H9 (cell line): ENCODE measurements around the gene CD2AP. TPM values are rescaled to one million over a fixed set of nuclear protein-coding genes. Genes with fewer than 3 reads are reported as not detected.

Source experiments
- DNase-seq: peaks from one replicate; pipeline ENCODE4 v3.0.0-alpha.2; 2017
- H2AFZ ChIP-seq: one replicate; pipeline ENCODE4 v1.6.1; 2013; ENCODE audit warnings: mild to moderate bottlenecking, low read length, control low read depth, moderate library complexity
- H2AK5ac ChIP-seq: 2 replicates; pipeline ENCODE4 v1.6.1; 2013; ENCODE audit warnings: low read length, control low read depth, mixed read lengths; ENCODE audit not compliant: insufficient read length
- H2BK120ac ChIP-seq: one replicate; pipeline ENCODE4 v1.6.1; 2013; ENCODE audit warnings: low read depth, mild to moderate bottlenecking, low read length, control low read depth, inconsistent platforms; ENCODE audit not compliant: poor library complexity, severe bottlenecking
- H2BK12ac ChIP-seq: 2 replicates; pipeline ENCODE4 v1.6.1; 2013; ENCODE audit warnings: low read length, control low read depth, mixed read lengths, low read depth; ENCODE audit not compliant: insufficient read length
- H2BK15ac ChIP-seq: 2 replicates; pipeline ENCODE4 v1.6.1; 2013; ENCODE audit warnings: low read depth, low read length, control low read depth
- H2BK20ac ChIP-seq: one replicate; pipeline ENCODE4 v1.6.1; 2013; ENCODE audit warnings: low read depth, mild to moderate bottlenecking, low read length, control low read depth, inconsistent platforms; ENCODE audit not compliant: poor library complexity, severe bottlenecking
- H2BK5ac ChIP-seq: 2 replicates; pipeline ENCODE4 v1.6.1; 2013; ENCODE audit warnings: low read length, control low read depth, mixed read lengths; ENCODE audit not compliant: insufficient read length
- H3K14ac ChIP-seq: 2 replicates; pipeline ENCODE4 v1.6.1; 2013; ENCODE audit warnings: low read length, control low read depth; ENCODE audit not compliant: insufficient read depth
- H3K18ac ChIP-seq: 2 replicates; pipeline ENCODE4 v1.6.1; 2013; ENCODE audit warnings: low read depth, mild to moderate bottlenecking, mixed read lengths, low read length, control low read depth; ENCODE audit not compliant: insufficient read length
- H3K23ac ChIP-seq: 2 replicates; pipeline ENCODE4 v1.6.1; 2013; ENCODE audit warnings: low read length, control low read depth, mixed read lengths, low read depth; ENCODE audit not compliant: insufficient read length
- H3K23me2 ChIP-seq: 2 replicates; pipeline ENCODE4 v1.6.1; 2013; ENCODE audit warnings: low read depth, mild to moderate bottlenecking, mixed read lengths, low read length, control low read depth; ENCODE audit not compliant: insufficient read length, poor library complexity, severe bottlenecking
- H3K27ac ChIP-seq: 2 replicates; pipeline ENCODE4 v1.5.1; 2013; ENCODE audit warnings: low read length, control low read depth, mixed read lengths, low read depth; ENCODE audit not compliant: insufficient read length
- H3K27me3 ChIP-seq: 2 replicates; pipeline ENCODE4 v1.6.1; 2013; ENCODE audit warnings: low read length, control low read depth, inconsistent platforms; ENCODE audit not compliant: insufficient read depth
- H3K4ac ChIP-seq: 2 replicates; pipeline ENCODE4 v1.6.1; 2013; ENCODE audit warnings: low read depth, mild to moderate bottlenecking, control low read depth, inconsistent platforms, low read length, moderate library complexity
- H3K4me1 ChIP-seq: 2 replicates; pipeline ENCODE4 v1.6.1; 2013; ENCODE audit warnings: low read length, control low read depth, inconsistent platforms; ENCODE audit not compliant: insufficient read depth
- H3K4me2 ChIP-seq: 2 replicates; pipeline ENCODE4 v1.6.1; 2013; ENCODE audit warnings: low read length, control low read depth, mixed read lengths; ENCODE audit not compliant: insufficient read length, insufficient read depth
- H3K56ac ChIP-seq: 2 replicates; pipeline ENCODE4 v1.6.1; 2013; ENCODE audit warnings: low read depth, mild to moderate bottlenecking, mixed read lengths, low read length, control low read depth; ENCODE audit not compliant: insufficient read length
- H3K79me1 ChIP-seq: 2 replicates; pipeline ENCODE4 v1.6.1; 2013; ENCODE audit warnings: low read depth, mild to moderate bottlenecking, moderate library complexity, low read length, control low read depth, inconsistent platforms; ENCODE audit not compliant: insufficient read depth, poor library complexity, severe bottlenecking
- H3K79me2 ChIP-seq: 2 replicates; pipeline ENCODE4 v1.6.1; 2013; ENCODE audit warnings: low read length, control low read depth, inconsistent platforms; ENCODE audit not compliant: insufficient read depth
- H3K9ac ChIP-seq: 2 replicates; pipeline ENCODE4 v1.6.1; 2013; ENCODE audit warnings: low read length, control low read depth, mixed read lengths; ENCODE audit not compliant: insufficient read length; ENCODE audit errors: extremely low read depth
- H3K9me3 ChIP-seq: one replicate; pipeline ENCODE4 v1.6.1; 2013; ENCODE audit warnings: low read depth, low read length, inconsistent platforms; ENCODE audit not compliant: control insufficient read depth
- H3T11ph ChIP-seq: one replicate; pipeline ENCODE4 v1.6.1; 2013; ENCODE audit warnings: mild to moderate bottlenecking, low read length, control low read depth, inconsistent platforms
- H4K20me1 ChIP-seq: one replicate; pipeline ENCODE4 v1.6.1; 2013; ENCODE audit not compliant: control insufficient read depth, insufficient read length, insufficient read depth
- H4K5ac ChIP-seq: 2 replicates; pipeline ENCODE4 v1.6.1; 2013; ENCODE audit warnings: low read depth, mild to moderate bottlenecking, mixed read lengths, low read length, control low read depth; ENCODE audit not compliant: insufficient read length
- H4K8ac ChIP-seq: replicated peaks from 2 replicates; pipeline ENCODE4 v1.6.1; 2013; ENCODE audit warnings: low read length, control low read depth, mixed read lengths, low read depth; ENCODE audit not compliant: insufficient read length
- H4K91ac ChIP-seq: 2 replicates; pipeline ENCODE4 v1.6.1; 2013; ENCODE audit warnings: low read depth, mild to moderate bottlenecking, moderate library complexity, mixed read lengths, low read length, control low read depth; ENCODE audit not compliant: insufficient read length
- H3K27ac Mint-ChIP-seq, 3 experiments: 2 replicates in 2 of 3; 3 replicates in 1 of 3; pipeline ENCODE4 v1.8.0; 2020 to 2021; ENCODE audit warnings: mixed read lengths in 3 of 3, mild to moderate bottlenecking in 1 of 3, moderate library complexity in 1 of 3
- H3K27me3 Mint-ChIP-seq: 2 replicates; pipeline ENCODE4 v1.8.0; 2021; ENCODE audit warnings: low read depth, mild to moderate bottlenecking, moderate library complexity, mixed read lengths
- H3K36me3 Mint-ChIP-seq, 3 experiments: 2 replicates in 2 of 3; 3 replicates in 1 of 3; pipeline ENCODE4 v1.8.0; 2020 to 2021; ENCODE audit warnings: low read depth in 3 of 3, mixed read lengths in 3 of 3; ENCODE audit not compliant: insufficient read depth in 1 of 3
- H3K4me1 Mint-ChIP-seq, 2 experiments: 2 replicates each; pipeline ENCODE4 v1.8.0; 2020; ENCODE audit warnings: mixed read lengths in 2 of 2
- H3K4me3 Mint-ChIP-seq, 2 experiments: 2 replicates in 1 of 2; 3 replicates in 1 of 2; pipeline ENCODE4 v1.8.0; 2020 to 2021; ENCODE audit warnings: mild to moderate bottlenecking in 2 of 2, mixed read lengths in 2 of 2, moderate library complexity in 1 of 2
- H3K9me3 Mint-ChIP-seq, 2 experiments: 2 replicates in 1 of 2; 3 replicates in 1 of 2; pipeline ENCODE4 v1.8.0; 2020; ENCODE audit warnings: mild to moderate bottlenecking in 2 of 2, mixed read lengths in 2 of 2, moderate library complexity in 1 of 2
- WGBS: extraction: QIAGEN DNeasy Blood & Tissue Kit; methylation state at CpG from one replicate; pipeline ENCODE4 v1.1.7; 2013; ENCODE audit warnings: missing lambda C conversion rate, low lambda C conversion rate, mixed read lengths; ENCODE audit not compliant: insufficient read length; ENCODE audit errors: extremely low coverage; 5-methylcytosine and 5-hydroxymethylcytosine counted together
- total RNA-seq: library from RNA; stranded (reverse); gene quantifications from 2 replicates; pipeline ENCODE4 v1.2.1, GENCODE V29; 2021
- TF ChIP-seq, protein P1 (sequence below): fragments of 200-600 bp; sonication (generic); conservative IDR thresholded peaks from 3 replicates; pipeline ENCODE4 v1.8.0; 2021; ENCODE audit warnings: antibody characterized with exemption, mild to moderate bottlenecking

The CD2AP gene
- total RNA-seq, 1 experiment from 2014 or later = 50.1 TPM

DNA sequence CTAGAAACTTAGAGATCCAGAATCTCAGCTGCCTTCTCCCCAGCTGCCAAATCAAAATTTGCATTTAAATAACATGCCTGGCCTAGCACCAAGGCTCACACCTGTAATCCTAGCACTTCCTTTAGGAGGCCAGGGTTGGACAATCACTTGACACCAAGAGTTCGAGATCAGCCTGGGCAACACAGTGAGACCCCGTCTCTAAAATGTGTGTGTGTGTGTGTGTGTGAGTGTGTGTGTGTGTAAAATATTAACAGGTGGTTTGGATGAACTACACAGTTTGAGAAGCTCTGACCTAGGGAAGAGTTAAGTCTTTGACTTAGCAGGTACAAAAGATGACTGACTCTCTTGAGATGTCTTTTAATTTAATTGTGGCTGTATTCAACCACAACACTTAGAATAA lies 20.2 kb upstream of the CD2AP start:
- no peak overlapping the region for H4K8ac ChIP-seq
- Mint-ChIP-seq H3K27me3 (no peaks in the 10 kb centered on the region), H3K27ac (no peak overlapping the region), H3K4me3 (no peak overlapping the region), H3K9me3 (no peaks in the 10 kb centered on the region), H3K36me3 (no peaks in the 10 kb centered on the region), H3K4me1 (peaks cover 0 to 3% of the 10 kb centered on the region in 2 experiments; a peak in 1 of 4 replicates)
- no peak overlapping the region for H3K14ac ChIP-seq
- no peak overlapping the region for H2BK5ac ChIP-seq
- no peaks in the 10 kb centered on the region for H3K9me3 ChIP-seq
- no peaks in the 10 kb centered on the region for H4K20me1 ChIP-seq
- H3K18ac ChIP-seq = no peak overlapping the region
- no peak overlapping the region for H3K27ac ChIP-seq
- no peak overlapping the region for H3K23ac ChIP-seq
- no peak overlapping the region for H2BK12ac ChIP-seq
- TF ChIP-seq, protein P1, sequence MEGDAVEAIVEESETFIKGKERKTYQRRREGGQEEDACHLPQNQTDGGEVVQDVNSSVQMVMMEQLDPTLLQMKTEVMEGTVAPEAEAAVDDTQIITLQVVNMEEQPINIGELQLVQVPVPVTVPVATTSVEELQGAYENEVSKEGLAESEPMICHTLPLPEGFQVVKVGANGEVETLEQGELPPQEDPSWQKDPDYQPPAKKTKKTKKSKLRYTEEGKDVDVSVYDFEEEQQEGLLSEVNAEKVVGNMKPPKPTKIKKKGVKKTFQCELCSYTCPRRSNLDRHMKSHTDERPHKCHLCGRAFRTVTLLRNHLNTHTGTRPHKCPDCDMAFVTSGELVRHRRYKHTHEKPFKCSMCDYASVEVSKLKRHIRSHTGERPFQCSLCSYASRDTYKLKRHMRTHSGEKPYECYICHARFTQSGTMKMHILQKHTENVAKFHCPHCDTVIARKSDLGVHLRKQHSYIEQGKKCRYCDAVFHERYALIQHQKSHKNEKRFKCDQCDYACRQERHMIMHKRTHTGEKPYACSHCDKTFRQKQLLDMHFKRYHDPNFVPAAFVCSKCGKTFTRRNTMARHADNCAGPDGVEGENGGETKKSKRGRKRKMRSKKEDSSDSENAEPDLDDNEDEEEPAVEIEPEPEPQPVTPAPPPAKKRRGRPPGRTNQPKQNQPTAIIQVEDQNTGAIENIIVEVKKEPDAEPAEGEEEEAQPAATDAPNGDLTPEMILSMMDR = no peak
- no peak overlapping the region for H3K4ac ChIP-seq
- WGBS = no CpG with 5 or more reads among the region's 2 CpGs
- H4K91ac ChIP-seq = no peak overlapping the region
- no peak overlapping the region for H3K4me2 ChIP-seq
- H2BK15ac ChIP-seq = no peak overlapping the region
- no peak overlapping the region for H3T11ph ChIP-seq
- no peak for DNase-seq
- H3K56ac ChIP-seq = no peak overlapping the region
- no peaks in the 10 kb centered on the region for H3K27me3 ChIP-seq
- no peak overlapping the region for H2AK5ac ChIP-seq
- H3K79me1 ChIP-seq = no peaks in the 10 kb centered on the region
- no peak overlapping the region for H3K9ac ChIP-seq
- H4K5ac ChIP-seq = no peak overlapping the region
- no peaks in the 10 kb centered on the region for H3K4me1 ChIP-seq
- no peaks in the 10 kb centered on the region for H3K79me2 ChIP-seq
- no peak overlapping the region for H2BK120ac ChIP-seq
- H2AFZ ChIP-seq = no peak overlapping the region
- no peaks in the 10 kb centered on the region for H3K23me2 ChIP-seq
- H2BK20ac ChIP-seq = no peak overlapping the region
